Measurements from ENCODE around the gene PIGQ.

The PIGQ gene

GRCh38 chr16:610513-611381, 41.0 kb downstream of the PIGQ start:
- peak; percentile 65 for DNase-seq

- DNase-seq: no peak
Observed at GRCh38 chr16:615122-615521, 45.4 kb downstream of the PIGQ start.

DNA sequence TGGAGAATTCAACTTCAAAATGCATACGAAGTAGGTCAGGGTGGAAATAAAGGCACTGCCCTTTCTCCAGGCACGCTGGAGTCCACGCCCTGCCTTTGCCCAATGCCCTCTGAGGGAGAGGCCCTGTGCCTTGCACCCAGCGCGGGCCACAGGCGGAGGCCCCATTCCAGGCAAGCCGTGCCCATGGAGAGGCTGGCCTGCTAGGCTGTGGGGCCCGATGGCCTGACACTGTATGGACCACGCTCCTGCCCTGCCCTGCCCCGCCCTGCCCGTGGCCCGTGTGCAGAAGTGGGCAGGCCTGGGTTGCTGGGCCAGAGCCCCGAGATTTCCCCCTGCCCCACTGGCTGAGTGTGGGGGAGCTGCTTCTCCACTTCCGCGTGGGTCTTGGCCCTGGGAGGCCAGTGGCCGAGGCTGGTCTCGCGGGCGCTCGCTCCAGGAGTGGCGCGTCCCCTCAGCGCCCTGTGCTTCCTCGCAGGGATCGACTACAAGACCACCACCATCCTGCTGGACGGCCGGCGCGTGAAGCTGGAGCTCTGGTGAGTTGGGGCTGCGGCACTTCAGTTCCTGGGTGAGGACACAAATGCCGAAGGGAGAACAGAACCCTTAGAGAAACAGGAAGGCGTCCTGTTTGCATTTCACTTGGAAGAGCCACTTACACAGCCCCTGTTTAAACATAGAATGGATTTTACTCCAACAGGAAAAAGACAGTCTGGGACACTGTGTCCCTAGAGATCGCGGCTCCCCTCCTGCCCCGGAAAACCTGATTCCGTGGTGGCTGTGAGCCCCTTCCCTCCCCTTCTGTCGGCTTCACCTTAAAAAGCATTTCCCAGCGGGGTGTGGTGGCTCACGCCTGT, 47.2 kb downstream of the PIGQ start:
- DNase-seq: no peak

DNA sequence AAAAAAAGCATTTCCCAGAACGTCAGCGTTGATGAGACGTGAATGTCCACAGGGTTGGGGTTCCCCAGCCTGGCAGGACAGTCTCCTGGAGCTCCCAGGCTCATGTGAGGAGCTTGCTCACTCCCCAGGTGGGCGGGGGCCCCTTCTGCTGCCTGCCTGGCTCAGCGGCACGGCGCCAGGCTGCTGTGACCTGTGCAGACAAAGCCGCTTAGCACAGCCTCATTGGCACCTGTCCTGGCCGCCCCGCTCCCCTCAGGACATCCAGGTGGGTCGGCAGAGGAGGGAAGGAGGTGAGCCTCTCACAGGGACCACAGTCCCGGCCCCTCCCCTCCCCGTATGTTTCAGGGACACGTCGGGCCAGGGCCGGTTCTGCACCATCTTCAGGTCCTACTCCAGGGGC, 48.1 kb downstream of the PIGQ start:
- no peak for DNase-seq

- no peak for DNase-seq
Observed at GRCh38 chr16:619476-620100, 49.8 kb downstream of the PIGQ start.

DNA sequence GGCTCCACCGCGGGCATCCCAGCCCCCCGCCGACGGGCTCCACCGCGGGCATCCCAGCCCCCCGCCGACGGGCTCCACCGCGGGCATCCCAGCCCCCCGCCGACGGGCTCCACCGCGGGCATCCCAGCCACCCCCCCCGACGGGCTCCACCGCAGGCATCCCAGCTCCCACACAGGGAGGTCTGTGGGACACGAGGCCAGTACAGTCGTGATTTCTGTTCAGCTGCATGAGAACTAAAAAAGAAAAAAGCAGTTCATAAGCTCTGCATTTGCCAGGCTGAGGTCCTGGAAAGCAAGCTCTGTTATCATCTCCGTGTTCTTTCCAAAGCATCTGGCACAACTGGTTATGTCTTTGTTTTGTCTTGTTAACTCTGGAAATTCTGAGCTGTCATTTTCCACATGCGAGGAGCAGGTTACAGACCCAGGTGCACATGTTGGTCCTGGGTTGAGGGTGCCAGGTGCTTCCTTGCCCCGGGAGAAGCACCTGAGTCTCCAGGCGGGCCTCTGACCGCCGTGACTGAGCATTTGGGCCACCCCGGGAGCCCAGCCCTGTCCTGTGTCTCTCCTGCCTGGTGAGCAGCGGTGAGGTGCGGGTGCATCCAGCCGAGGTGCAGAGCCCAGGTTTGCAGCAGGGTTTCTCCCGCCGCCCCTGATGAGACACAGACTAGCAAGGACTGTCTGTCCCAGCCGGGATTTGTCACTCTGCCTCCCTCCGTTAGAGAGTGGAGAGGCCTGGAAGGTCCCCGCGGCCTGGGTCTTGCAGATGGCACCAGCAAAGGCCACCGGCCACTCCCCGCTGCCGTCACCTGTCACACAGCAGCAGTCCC, 51.1 kb downstream of the PIGQ start:
- DNase-seq: no peak

- DNase-seq: no peak
Observed at GRCh38 chr16:621526-622105, 51.8 kb downstream of the PIGQ start.

GRCh38 chr16:622920-623280, 53.1 kb downstream of the PIGQ start:
- no peak for DNase-seq

- DNase-seq: no peak
Observed at GRCh38 chr16:624526-625070, 54.8 kb downstream of the PIGQ start.

DNA sequence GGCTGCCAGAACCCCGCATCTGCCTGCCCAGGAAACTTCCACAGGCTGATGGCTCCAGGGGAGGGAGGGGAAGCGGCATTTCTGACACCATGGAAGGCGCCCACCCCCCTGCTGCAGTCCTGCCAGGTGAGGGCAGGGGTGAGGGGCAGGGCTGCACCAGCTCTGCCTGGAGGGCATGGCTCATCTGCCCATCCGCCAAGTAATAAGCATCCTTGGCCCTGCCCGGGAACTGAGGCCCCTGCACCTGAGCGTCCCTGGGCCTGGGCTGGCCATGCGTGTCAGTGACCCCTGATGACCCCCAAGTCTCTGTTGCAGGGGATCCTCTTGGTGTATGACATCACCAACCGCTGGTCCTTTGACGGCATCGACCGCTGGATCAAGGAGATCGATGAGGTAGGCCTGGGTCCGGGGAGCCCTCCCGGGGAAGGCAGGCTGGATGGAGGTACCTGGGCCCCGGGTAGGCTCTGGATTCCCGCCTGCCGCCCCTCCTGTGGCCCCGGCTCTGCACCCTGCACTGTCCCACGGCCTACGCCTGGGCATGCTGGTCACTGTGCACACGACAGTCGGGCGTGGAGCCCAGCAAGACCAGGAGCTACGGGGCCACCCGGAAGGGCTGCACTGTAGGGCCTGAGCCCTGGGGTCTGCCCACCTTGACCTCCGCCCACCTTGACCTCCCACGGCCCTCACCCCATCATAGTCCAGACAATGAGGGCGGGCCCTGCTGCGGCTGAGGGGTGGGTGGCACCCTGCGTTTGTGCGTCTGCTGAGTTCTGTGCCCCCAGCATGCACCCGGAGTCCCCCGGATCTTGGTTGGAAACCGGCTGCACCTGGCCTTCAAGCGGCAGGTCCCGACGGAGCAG, 55.6 kb downstream of the PIGQ start:
- DNase-seq: no peak

DNA sequence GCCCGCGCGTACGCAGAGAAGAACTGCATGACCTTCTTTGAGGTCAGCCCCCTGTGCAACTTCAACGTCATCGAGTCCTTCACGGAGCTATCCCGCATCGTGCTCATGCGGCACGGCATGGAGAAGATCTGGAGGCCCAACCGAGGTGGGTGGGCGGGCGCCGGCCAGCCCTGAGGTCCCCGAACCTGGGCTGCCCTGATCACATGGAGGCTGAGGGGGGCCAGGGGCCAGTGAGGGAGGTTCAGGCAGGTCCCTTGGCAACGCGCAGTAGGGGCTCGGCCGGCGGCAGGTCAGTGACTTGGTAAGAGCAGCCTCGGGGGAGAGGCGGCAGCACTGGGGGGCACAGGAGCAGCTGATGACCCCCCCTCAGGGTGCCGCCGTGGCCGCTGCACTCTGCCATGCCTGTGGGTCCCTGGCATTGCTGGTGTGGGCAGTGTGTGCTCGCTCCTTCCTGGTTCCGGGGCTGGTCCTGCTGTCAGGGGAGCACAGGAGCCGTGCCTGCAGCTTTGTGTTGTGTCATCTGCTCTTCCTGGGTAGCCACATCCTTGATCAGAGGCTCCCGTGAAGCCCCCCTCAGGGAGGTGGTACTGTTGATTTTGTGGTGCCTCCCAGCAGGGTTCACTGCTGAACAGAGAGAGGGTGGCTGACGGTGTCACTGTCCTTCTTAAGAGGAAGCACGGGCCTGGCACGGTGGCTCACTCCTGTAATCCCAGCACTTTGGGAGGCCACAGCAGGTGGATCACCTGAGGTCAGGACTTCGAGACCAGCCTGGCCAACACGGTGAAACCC, 56.4 kb downstream of the PIGQ start:
- no peak for DNase-seq

DNA sequence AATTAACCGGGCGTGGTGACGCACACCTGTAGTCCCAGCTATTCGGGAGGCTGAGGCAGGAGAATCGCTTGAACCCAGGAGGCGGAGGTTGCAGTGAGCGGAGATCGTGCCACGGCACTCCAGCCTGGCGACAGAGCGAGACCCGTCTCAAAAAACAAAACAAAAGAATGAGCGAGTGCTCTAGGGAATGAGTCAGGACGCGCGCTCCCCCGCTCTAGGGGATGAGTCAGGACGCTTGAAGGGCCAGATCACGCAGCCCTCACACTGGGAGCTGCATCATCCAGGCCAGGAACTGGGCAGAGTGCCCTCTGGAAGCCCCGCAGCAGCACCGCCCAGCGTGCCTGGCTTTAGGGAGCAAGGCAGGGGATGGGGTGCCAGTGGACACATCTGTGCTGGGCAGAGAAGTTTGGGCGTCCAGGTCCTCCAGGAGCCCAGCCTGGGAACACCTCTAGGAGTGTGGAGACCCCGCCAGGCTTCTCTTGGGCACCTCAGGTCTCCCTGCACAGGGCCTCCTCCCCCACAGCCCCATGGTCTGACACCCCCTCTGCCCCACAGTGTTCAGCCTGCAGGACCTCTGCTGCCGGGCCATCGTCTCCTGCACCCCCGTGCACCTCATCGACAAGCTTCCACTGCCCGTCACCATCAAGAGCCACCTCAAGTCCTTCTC, 57.2 kb downstream of the PIGQ start:
- no peak for DNase-seq

GRCh38 chr16:627454-628239, 57.9 kb downstream of the PIGQ start:
- DNase-seq: no peak

DNA sequence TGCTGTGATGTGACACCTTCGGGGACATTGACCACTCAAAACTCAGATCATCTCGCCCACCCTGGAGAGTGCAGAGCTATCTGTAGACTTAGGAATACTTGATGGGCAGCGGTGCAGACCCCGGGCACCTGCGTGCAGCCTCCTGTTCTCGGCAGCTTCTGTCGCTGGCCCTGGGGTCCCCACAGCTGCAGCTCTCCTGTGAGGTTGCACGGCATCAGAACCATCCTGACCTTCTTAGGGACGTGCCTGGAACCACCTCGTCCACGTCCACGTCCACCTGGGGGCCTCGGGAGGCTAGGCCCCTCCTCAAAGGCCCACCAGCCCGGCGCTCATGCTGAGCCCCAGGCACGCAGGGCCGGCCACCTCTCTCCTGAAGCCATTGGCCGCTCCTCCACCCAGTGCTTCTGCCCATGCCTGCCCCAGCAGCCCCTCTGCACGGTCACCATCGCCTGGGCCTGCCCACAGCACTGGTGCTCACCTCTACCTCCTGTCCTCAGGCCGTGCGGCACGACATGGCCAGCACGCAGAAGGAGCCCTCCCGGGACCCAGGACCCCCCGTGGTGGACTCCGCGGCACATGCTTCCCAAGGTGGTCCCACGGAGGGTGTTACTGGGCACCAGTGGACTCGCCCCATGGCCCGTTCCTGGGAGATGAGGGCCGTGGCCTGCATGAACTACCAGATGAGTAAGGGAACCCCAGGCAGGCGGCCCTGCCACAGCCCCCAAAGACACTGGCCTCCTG, 58.7 kb downstream of the PIGQ start:
- no peak for DNase-seq

GRCh38 chr16:629185-629832, 59.5 kb downstream of the PIGQ start:
- DNase-seq: no peak

GRCh38 chr16:629833-630248, 60.1 kb downstream of the PIGQ start:
- no peak for DNase-seq

DNA sequence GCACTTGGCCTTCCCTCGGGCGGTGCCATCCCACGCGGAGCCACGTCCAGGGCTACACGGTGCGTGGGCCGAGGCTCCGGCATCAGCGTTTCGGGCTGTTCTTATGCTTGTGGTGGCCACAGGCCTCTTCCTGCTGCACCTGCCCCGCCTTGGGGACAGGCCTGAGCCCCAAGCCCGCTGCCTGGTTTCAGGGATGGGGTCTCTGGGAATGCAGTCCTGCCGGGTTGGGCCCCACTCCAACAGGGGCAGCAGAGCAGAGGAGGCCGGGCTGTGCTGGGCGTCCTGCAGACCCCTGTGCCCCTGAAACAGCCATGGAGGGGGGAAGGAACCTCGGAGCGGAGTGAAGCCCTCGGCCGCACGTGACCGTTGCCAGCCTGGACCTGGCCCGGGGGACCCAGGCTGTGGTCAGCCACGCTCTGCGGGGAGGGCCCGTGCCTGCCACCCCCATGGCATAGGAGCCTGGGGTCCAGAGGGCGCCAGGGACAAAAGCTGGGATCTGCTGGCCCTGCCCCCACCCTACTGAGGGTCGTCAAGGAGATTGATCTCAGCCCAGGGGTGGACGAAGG, 60.6 kb downstream of the PIGQ start:
- no peak for DNase-seq

Data from stimulated activated CD4-positive, alpha-beta T cell treated with anti-CD3 and anti-CD28 coated beads, Interleukin-1b, Interleukin-23, amount 100 ng/mL, for 48 hours (primary cell).